OCI-LY3 (cell line): ENCODE data around the gene AGAP1.

ENCODE experiments used
- EZH2phosphoT487 ChIP-seq: fragments of 200-600 bp; shearing (Covaris generic); IDR thresholded peaks from 2 replicates; pipeline ENCODE4 v1.6.1; 2018; ENCODE audit warnings: antibody characterized with exemption, mixed run types, low read depth
- TF ChIP-seq, protein P1 (sequence below): fragments of 200-600, 300-600 bp; sonication (generic); IDR thresholded peaks from 2 replicates; pipeline ENCODE4 v1.5.1; 2014; ENCODE audit warnings: antibody characterized with exemption, low read length, low read depth

- TF ChIP-seq, protein P1, sequence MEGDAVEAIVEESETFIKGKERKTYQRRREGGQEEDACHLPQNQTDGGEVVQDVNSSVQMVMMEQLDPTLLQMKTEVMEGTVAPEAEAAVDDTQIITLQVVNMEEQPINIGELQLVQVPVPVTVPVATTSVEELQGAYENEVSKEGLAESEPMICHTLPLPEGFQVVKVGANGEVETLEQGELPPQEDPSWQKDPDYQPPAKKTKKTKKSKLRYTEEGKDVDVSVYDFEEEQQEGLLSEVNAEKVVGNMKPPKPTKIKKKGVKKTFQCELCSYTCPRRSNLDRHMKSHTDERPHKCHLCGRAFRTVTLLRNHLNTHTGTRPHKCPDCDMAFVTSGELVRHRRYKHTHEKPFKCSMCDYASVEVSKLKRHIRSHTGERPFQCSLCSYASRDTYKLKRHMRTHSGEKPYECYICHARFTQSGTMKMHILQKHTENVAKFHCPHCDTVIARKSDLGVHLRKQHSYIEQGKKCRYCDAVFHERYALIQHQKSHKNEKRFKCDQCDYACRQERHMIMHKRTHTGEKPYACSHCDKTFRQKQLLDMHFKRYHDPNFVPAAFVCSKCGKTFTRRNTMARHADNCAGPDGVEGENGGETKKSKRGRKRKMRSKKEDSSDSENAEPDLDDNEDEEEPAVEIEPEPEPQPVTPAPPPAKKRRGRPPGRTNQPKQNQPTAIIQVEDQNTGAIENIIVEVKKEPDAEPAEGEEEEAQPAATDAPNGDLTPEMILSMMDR, result no peak
- TF ChIP-seq EZH2phosphoT487, result no peak
These were observed 40.2 kb upstream of the AGAP1 start for GRCh38 chr2:235453605-235454151.
